Stimulated activated CD4-positive, alpha-beta T cell treated with anti-CD3 and anti-CD28 coated beads, Interleukin-4, amount 100 ng/mL, for 24 hours (primary cell): ENCODE measurements around the gene CALCOCO1.

Experiments used
- DNase-seq: peaks from one replicate; pipeline ENCODE4 v3.0.0-alpha.2; 2020

CALCOCO1 gene

GRCh38 chr12:53751336-53752191 is 24.3 kb upstream of the CALCOCO1 start, which contains the start of gene CISTR:
CISTR (minus strand) TSS chr12:53751979.
- peak; percentile 18 for DNase-seq

GRCh38 chr12:53750812-53751335 is 23.6 kb upstream of the CALCOCO1 start:
- DNase-seq, result peak; percentile 15

GRCh38 chr12:53749986-53750811 is 22.9 kb upstream of the CALCOCO1 start:
- DNase-seq, result no peak

- DNase-seq, result no peak
Measured at GRCh38 chr12:53748072-53748840, 21.0 kb upstream of the CALCOCO1 start.

- DNase-seq, result no peak
Measured at GRCh38 chr12:53747095-53747494, 19.8 kb upstream of the CALCOCO1 start.

- peak; percentile 91 for DNase-seq
Measured at GRCh38 chr12:53746592-53747092, 19.4 kb upstream of the CALCOCO1 start.

GRCh38 chr12:53744751-53745150 is 17.5 kb upstream of the CALCOCO1 start:
- DNase-seq, result no peak

- DNase-seq, result no peak
Measured at GRCh38 chr12:53744130-53744441, 16.8 kb upstream of the CALCOCO1 start.

- DNase-seq, result peak; percentile 64
Measured at GRCh38 chr12:53743266-53744129, 16.2 kb upstream of the CALCOCO1 start.

GRCh38 chr12:53740130-53740491 is 12.9 kb upstream of the CALCOCO1 start:
- DNase-seq, result no peak

- DNase-seq, result no peak
Measured at GRCh38 chr12:53739214-53740129, 12.2 kb upstream of the CALCOCO1 start.

GRCh38 chr12:53738406-53739213 is 11.4 kb upstream of the CALCOCO1 start:
- peak; percentile 49 for DNase-seq

- no peak for DNase-seq
Measured at GRCh38 chr12:53737951-53738405, 10.7 kb upstream of the CALCOCO1 start.

- DNase-seq, result no peak
Measured at GRCh38 chr12:53737093-53737808, 10.0 kb upstream of the CALCOCO1 start.

GRCh38 chr12:53736592-53736991 is 9.3 kb upstream of the CALCOCO1 start:
- DNase-seq, result no peak

GRCh38 chr12:53735556-53735955 is 8.3 kb upstream of the CALCOCO1 start:
- no peak for DNase-seq

- no peak for DNase-seq
Measured at GRCh38 chr12:53734425-53734824, 7.2 kb upstream of the CALCOCO1 start.

- no peak for DNase-seq
Measured at GRCh38 chr12:53733807-53734200, 6.6 kb upstream of the CALCOCO1 start.
